ENCODE measurements around the gene ALOX15B.
A peak's percentile ranks its signal among the peaks of the same experiment; 100 is the strongest.

Gene ALOX15B

DNA sequence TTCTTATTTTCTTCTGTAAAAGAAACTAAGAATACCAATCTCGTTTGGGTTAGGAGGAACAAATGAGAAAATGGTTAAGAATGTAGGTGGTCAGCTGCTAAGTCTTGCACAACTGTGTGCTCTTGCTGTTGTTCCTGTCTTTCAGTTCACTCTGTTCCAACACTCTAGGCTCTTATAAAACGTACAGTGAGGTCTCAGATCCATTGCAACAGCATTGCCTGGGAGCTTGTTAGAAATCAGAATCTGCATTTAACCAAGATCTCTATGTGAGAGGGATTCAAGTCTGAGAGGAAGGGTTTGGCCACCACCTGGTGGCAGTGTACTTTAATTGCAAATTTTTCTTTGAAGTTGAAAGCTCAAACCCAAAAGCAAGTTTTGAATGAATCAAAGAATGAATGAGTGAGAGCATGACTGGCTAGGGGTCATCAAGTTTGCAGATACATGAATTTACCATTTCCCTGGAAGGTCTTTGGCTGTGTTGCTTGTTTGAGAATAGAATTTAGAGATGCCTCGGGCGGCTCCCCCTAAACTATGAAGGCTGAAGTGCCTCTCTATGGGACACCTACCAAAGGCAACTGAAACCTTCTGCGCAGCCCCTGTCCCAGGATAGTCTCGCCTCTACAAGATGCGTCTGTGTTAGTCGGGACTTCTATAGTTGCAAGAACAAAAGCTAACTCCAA lies 2.5 kb downstream of the ALOX15B start:
- no peaks in the 10 kb centered on the region for H3K4me1 ChIP-seq (ENCODE audit: low read length)
- TF ChIP-seq EZH2phosphoT487 (IDR thresholded peaks at IDR 0.05; ENCODE audit: low read depth): no peak
- TF ChIP-seq CTCF (IDR thresholded peaks at IDR 0.05; ENCODE audit: low read depth, low read length): peak; percentile 66
- H3K36me3 ChIP-seq (replicated peaks; ENCODE audit: low read depth, low read length): no peaks in the 10 kb centered on the region
- H3K27me3 ChIP-seq (ENCODE audit: low read depth, low read length): no peaks in the 10 kb centered on the region
- no peaks in the 10 kb centered on the region for H4K20me1 ChIP-seq (ENCODE audit: insufficient read depth, low read length)
- H3K27ac ChIP-seq (ENCODE audit: low read length): no peak overlapping the region
- no peak overlapping the region for H3K4me3 ChIP-seq (ENCODE audit: low read length)
- peak overlapping the region; percentile 29; the same call in 1 of the 2 replicates for H3K4me2 ChIP-seq (ENCODE audit: low read length)
- H3K9ac ChIP-seq (ENCODE audit: low read length): no peak overlapping the region
- no peak overlapping the region for H2AFZ ChIP-seq (ENCODE audit: low read depth, low read length)
- H3K9me3 ChIP-seq (ENCODE audit: insufficient read depth, low read length): no peaks in the 10 kb centered on the region
- no peaks in the 10 kb centered on the region for H3K79me2 ChIP-seq (ENCODE audit: low read length)

DNA sequence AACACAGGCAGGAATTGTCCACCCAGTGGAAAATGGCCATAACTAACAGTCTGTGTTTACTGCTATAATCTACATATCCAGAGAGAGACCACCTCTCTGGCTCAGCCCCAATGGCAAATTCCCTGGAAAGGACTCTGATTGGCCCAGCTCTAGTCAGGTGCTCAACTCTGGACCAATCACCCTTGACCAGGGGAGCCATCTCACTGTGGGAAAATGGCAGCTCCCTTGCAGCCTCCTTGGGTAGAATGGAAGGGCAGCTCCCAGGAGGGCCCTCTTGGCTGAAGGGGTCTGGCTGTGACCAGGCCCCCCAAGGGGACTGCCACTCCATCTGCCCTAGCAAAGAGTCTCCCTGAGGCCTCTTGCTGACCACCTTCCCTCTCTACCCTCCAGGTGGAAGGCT lies 3.1 kb downstream of the ALOX15B start:
- no peak overlapping the region for H2AFZ ChIP-seq (ENCODE audit: low read depth, low read length)
- no peak overlapping the region for H3K9ac ChIP-seq (ENCODE audit: low read length)
- no peaks in the 10 kb centered on the region for H3K4me1 ChIP-seq (ENCODE audit: low read length)
- H3K4me3 ChIP-seq (ENCODE audit: low read length): no peak overlapping the region
- no peak overlapping the region for H3K4me2 ChIP-seq (ENCODE audit: low read length)
- no peaks in the 10 kb centered on the region for H3K79me2 ChIP-seq (ENCODE audit: low read length)
- no peak overlapping the region for H3K27ac ChIP-seq (ENCODE audit: low read length)
- TF ChIP-seq EZH2phosphoT487 (IDR thresholded peaks at IDR 0.05; ENCODE audit: low read depth) (no peak), CTCF (IDR thresholded peaks at IDR 0.05; ENCODE audit: low read depth, low read length) (no peak)
- H3K36me3 ChIP-seq (replicated peaks; ENCODE audit: low read depth, low read length): no peaks in the 10 kb centered on the region
- no peaks in the 10 kb centered on the region for H3K9me3 ChIP-seq (ENCODE audit: insufficient read depth, low read length)
- no peaks in the 10 kb centered on the region for H3K27me3 ChIP-seq (ENCODE audit: low read depth, low read length)
- H4K20me1 ChIP-seq (ENCODE audit: insufficient read depth, low read length): no peaks in the 10 kb centered on the region

- Histone ChIP-seq H3K36me3 (replicated peaks; ENCODE audit: low read depth, low read length) (no peaks in the 10 kb centered on the region), H4K20me1 (ENCODE audit: insufficient read depth, low read length) (no peaks in the 10 kb centered on the region), H3K27me3 (ENCODE audit: low read depth, low read length) (no peaks in the 10 kb centered on the region), H3K9me3 (ENCODE audit: insufficient read depth, low read length) (no peaks in the 10 kb centered on the region), H3K4me1 (ENCODE audit: low read length) (no peaks in the 10 kb centered on the region), H3K79me2 (ENCODE audit: low read length) (no peaks in the 10 kb centered on the region), H3K9ac (ENCODE audit: low read length) (no peak overlapping the region), H3K27ac (ENCODE audit: low read length) (no peak overlapping the region), H3K4me3 (ENCODE audit: low read length) (no peak overlapping the region), H2AFZ (ENCODE audit: low read depth, low read length) (no peak overlapping the region), H3K4me2 (ENCODE audit: low read length) (no peak overlapping the region)
- TF ChIP-seq CTCF (IDR thresholded peaks at IDR 0.05; ENCODE audit: low read depth, low read length) (no peak), EZH2phosphoT487 (IDR thresholded peaks at IDR 0.05; ENCODE audit: low read depth) (no peak)
Observed at GRCh38 chr17:8044819-8045810, 6.3 kb downstream of the ALOX15B start.

DNA sequence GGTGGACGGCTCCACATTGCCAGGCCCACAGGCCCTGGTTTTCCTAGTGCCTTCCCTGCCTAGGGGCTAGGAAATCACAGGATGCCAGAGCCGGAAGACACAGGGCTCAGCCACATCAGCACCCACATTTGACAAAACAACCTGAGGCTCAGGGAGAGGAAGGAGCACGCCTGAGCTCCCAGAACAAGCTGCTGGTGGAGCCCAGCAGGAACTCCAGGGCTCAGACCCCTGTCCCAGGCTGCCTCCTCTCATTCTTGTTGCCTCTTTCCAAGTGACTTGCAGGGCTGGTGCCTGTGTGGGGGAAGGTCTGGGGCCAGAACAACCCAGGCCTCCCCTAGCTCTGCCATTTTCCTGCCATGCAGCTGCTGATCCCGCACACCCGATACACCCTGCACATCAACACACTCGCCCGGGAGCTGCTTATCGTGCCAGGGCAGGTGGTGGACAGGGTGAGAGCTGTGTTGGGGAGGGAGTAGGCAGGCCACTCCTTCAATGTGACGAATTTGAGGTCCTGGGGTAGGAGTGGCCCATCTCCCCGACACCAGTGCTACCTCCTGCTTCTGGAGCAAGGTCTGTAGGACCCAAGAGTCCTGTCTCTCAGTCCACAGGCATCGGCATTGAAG lies 7.6 kb downstream of the ALOX15B start:
- Histone ChIP-seq H3K79me2 (ENCODE audit: low read length) (no peaks in the 10 kb centered on the region), H3K27ac (ENCODE audit: low read length) (no peak overlapping the region), H3K9me3 (ENCODE audit: insufficient read depth, low read length) (no peaks in the 10 kb centered on the region), H3K4me1 (ENCODE audit: low read length) (no peaks in the 10 kb centered on the region), H4K20me1 (ENCODE audit: insufficient read depth, low read length) (no peaks in the 10 kb centered on the region), H3K4me3 (ENCODE audit: low read length) (no peak overlapping the region), H3K27me3 (ENCODE audit: low read depth, low read length) (no peaks in the 10 kb centered on the region), H3K4me2 (ENCODE audit: low read length) (no peak overlapping the region), H2AFZ (ENCODE audit: low read depth, low read length) (no peak overlapping the region), H3K9ac (ENCODE audit: low read length) (no peak overlapping the region), H3K36me3 (replicated peaks; ENCODE audit: low read depth, low read length) (no peaks in the 10 kb centered on the region)
- TF ChIP-seq EZH2phosphoT487 (IDR thresholded peaks at IDR 0.05; ENCODE audit: low read depth) (no peak), CTCF (IDR thresholded peaks at IDR 0.05; ENCODE audit: low read depth, low read length) (no peak)
